Gastroesophageal sphincter (tissue), 4 donors: ENCODE measurements around the gene WFDC12. TPM values are rescaled to one million over a fixed set of nuclear protein-coding genes. Genes with fewer than 3 reads are reported as not detected.

Source experiments
- ATAC-seq: fragments of 150-250 bp; one replicate; pipeline ENCODE4 v1.9.1; 2016; ENCODE audit warnings: mild to moderate bottlenecking, moderate library complexity
- H3K27ac ChIP-seq, 4 donors: fragments of 200-600 bp; sonication (generic) in 3 of 4; 1 replicate in 3 of 4; 2 replicates in 1 of 4; pipeline ENCODE4 v1.5.1; 2016 to 2019
- H3K27me3 ChIP-seq: fragments of 200-600 bp; sonication (generic); one replicate; pipeline ENCODE4 v1.5.1; 2019
- H3K36me3 ChIP-seq, 2 donors: fragments of 200-600 bp; sonication (generic); one replicate each; pipeline ENCODE4 v1.5.1; 2019; ENCODE audit warnings: control low read depth in 1 of 2
- H3K4me1 ChIP-seq, 3 donors: fragments of 200-600 bp; sonication (generic); 1 replicate in 2 of 3; 2 replicates in 1 of 3; pipeline ENCODE4 v1.5.1; 2016 to 2019; ENCODE audit warnings: control low read depth in 2 of 3
- H3K4me3 ChIP-seq, 2 donors: fragments of 200-600 bp; sonication (generic); one replicate each; pipeline ENCODE4 v1.5.1; 2019; ENCODE audit warnings: mild to moderate bottlenecking in 1 of 2, moderate library complexity in 1 of 2
- H3K9me3 ChIP-seq, 3 donors: fragments of 200-600 bp; sonication (generic); one replicate each; pipeline ENCODE4 v1.5.1; 2017 to 2019; ENCODE audit warnings: control low read depth in 2 of 3
- CTCF ChIP-seq, 4 experiments: fragments of 200-600 bp in 2 of 4; fragments of 450-650 bp in 2 of 4; sonication (generic) in 1 of 4; IDR thresholded peaks; one replicate each; pipeline ENCODE4 v1.5.1; 2017 to 2019; ENCODE audit warnings: antibody characterized with exemption in 4 of 4, mild to moderate bottlenecking in 2 of 4, moderate library complexity in 2 of 4
- EP300 ChIP-seq: sonication (generic); formaldehyde crosslinking; IDR thresholded peaks from one replicate; pipeline ENCODE4 v1.6.1; 2017; ENCODE audit warnings: antibody characterized with exemption, mild to moderate bottlenecking
- POLR2A ChIP-seq, 2 donors: fragments of 450-650 bp; IDR thresholded peaks; one replicate each; pipeline ENCODE4 v1.6.1; 2017; ENCODE audit warnings: antibody characterized with exemption in 2 of 2, mild to moderate bottlenecking in 2 of 2, moderate library complexity in 1 of 2
- POLR2AphosphoS5 ChIP-seq: sonication (generic); formaldehyde crosslinking; IDR thresholded peaks from one replicate; pipeline ENCODE4 v1.6.1; 2017; ENCODE audit warnings: antibody characterized with exemption
- WGBS, 2 donors: methylation state at CpG; one replicate each; pipeline ENCODE4 v1.1.5; 2018; ENCODE audit warnings: low coverage in 1 of 2; 5-methylcytosine and 5-hydroxymethylcytosine counted together
- total RNA-seq, 4 donors: library from RNA; depleted of rRNA; stranded (reverse); fragments of >200 nt; gene quantifications; one replicate each; pipeline ENCODE4 v1.1.0, GENCODE V29; 2016

WFDC12 gene
- total RNA-seq, 4 donors from 2014 or later, result not detected

DNA sequence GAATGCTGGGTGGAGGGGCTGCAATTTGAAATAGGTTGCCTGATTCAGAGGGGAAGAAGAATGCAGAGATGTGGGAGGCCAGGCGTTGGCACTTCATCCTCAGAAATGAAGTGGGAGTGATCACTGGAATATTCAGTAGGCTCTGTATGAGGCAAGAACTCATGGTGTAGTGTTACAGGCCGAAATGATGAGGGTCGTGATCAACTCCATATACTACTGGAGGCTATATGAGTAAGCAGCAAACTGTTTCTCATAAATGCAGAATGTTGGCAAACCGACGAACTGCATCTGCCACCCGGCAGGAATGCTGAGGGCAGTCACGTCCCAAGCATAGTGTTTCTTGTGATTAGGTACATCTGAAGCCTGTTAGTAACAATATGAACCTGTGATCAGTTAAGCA, 36.0 kb downstream of the WFDC12 start:
- WGBS, 2 donors, result 43 to 87% methylated on average over 1 to 7 of the region's 7 CpGs
- no peak for ATAC-seq
- no peak for TF ChIP-seq EP300
- TF ChIP-seq POLR2AphosphoS5, result no peak
- no peak overlapping the region for H3K4me3 ChIP-seq
- no peaks in the 10 kb centered on the region for H3K9me3 ChIP-seq
- peaks cover 0 to 6% of the 10 kb centered on the region in 2 donors for H3K36me3 ChIP-seq
- H3K27me3 ChIP-seq, result no peaks in the 10 kb centered on the region
- H3K4me1 ChIP-seq, result no peaks in the 10 kb centered on the region
- no peak overlapping the region for H3K27ac ChIP-seq

DNA sequence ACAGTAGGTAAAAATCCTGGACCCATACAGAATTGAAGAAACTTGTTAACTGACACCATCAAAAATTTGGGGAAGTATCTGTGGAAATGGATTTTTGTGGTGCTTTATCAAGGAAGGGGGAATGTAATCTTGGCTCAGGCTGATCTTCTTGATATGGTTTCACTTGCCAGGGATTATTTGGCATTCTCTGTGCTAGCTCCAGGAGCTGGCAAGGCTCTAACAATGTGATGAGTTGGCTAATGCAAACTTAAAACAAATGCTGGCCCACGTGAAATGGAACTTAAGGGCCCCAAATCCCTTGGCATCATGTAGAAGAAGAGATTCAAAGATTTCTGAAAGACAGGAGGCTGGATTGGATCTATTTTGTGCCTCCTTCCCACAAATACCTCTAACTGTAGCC, 36.5 kb downstream of the WFDC12 start:
- Histone ChIP-seq H3K36me3 (peaks cover 0 to 6% of the 10 kb centered on the region in 2 donors), H3K4me1 (no peaks in the 10 kb centered on the region), H3K4me3 (no peak overlapping the region), H3K9me3 (peaks cover 0 to 2% (median 0%) of the 10 kb centered on the region in 3 donors), H3K27me3 (no peaks in the 10 kb centered on the region), H3K27ac (no peak overlapping the region)
- 30 to 33% methylated on average over 1 of the region's 1 CpG for WGBS, 2 donors
- no peak for ATAC-seq
- TF ChIP-seq POLR2AphosphoS5 (no peak), POLR2A (IDR thresholded peaks at IDR 0.05) (no peak), CTCF (IDR thresholded peaks at IDR 0.05) (no peak), EP300 (no peak)

DNA sequence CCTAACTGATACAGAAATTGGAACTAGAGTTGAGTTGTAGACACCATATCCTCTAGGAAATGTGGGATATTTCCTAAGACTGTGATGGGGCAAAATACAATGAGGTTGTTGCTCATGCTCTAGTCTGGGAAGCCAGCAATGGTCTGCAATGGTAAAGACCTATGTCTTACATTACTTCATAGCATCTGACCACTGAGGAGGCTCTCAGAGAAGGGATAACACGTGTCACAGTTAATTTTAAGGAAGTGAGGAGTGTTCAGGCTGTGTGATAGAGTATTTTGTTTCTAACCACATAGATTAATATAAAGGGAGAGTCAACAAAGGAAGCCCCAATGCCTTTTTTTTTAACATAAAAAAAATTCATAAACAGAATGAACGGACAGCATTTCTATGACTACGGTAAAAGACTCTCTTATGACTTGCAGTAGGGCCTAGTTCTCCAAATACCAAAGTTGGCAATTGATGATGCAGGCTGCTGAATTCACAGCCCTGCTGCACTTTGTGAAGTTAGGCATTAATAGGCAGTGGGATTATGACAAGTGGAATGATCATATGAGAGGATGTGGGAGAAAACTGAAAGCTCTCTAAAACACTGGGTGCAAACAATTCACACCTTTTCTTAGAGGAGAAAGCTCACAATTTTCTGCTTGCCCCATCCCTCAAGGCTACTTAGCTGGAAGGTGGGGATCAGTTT, 37.0 kb downstream of the WFDC12 start:
- Histone ChIP-seq H3K36me3 (peaks cover 0 to 9% of the 10 kb centered on the region in 2 donors), H3K4me1 (no peaks in the 10 kb centered on the region), H3K4me3 (no peak overlapping the region), H3K27ac (no peak overlapping the region), H3K27me3 (no peaks in the 10 kb centered on the region), H3K9me3 (peaks cover 0 to 8% (median 0%) of the 10 kb centered on the region in 3 donors)
- no peak for ATAC-seq
- 82 to 85% methylated on average over 3 of the region's 3 CpGs for WGBS, 2 donors
- TF ChIP-seq POLR2AphosphoS5 (no peak), EP300 (no peak), POLR2A (IDR thresholded peaks at IDR 0.05) (no peak), CTCF (IDR thresholded peaks at IDR 0.05) (no peak)

- peaks cover 0 to 15% (median 0%) of the 10 kb centered on the region in 3 donors for H3K9me3 ChIP-seq
- no CpG with 5 or more reads among the region's 1 CpG for WGBS, 2 donors
- H3K4me3 ChIP-seq, result no peak overlapping the region
- ATAC-seq, result no peak
- no peaks in the 10 kb centered on the region for H3K4me1 ChIP-seq
- no peak for TF ChIP-seq POLR2A (IDR thresholded peaks at IDR 0.05)
- no peak for TF ChIP-seq POLR2AphosphoS5
- TF ChIP-seq EP300, result no peak
- no peak for TF ChIP-seq CTCF (IDR thresholded peaks at IDR 0.05)
- no peak overlapping the region for H3K27ac ChIP-seq
- H3K27me3 ChIP-seq, result no peaks in the 10 kb centered on the region
- H3K36me3 ChIP-seq, result peaks cover 0 to 23% of the 10 kb centered on the region in 2 donors
These were observed 38.4 kb downstream of the WFDC12 start for GRCh38 chr20:45085867-45086266.

DNA sequence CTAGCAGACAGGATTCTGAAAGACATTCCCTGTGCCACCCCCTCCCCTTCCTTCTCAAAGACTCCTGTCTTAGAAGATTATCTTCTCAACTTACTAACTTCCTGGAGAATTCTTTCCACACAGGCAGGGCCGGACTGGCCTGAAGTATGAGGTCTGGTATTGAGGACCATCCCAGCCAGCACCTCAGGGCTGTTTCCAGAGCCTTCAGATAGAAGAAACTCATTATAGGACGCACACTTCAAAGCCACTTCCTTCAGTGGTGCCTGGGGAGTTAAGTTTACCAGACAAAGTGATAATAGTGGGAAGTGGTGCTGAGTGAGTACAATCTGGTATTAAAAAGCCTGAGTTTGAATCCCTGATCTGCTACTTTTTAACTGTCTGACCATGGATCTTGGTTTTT, 39.0 kb downstream of the WFDC12 start:
- TF ChIP-seq CTCF (IDR thresholded peaks at IDR 0.05), result no peak
- TF ChIP-seq EP300, result no peak
- no peak for TF ChIP-seq POLR2A (IDR thresholded peaks at IDR 0.05)
- no peak for TF ChIP-seq POLR2AphosphoS5
- H3K27ac ChIP-seq, result no peak overlapping the region
- 50 to 67% methylated on average over 1 of the region's 2 CpGs for WGBS, 2 donors
- H3K27me3 ChIP-seq, result no peaks in the 10 kb centered on the region
- H3K4me3 ChIP-seq, result no peak overlapping the region
- no peak for ATAC-seq
- H3K4me1 ChIP-seq, result no peaks in the 10 kb centered on the region
- H3K9me3 ChIP-seq, result peaks cover 0 to 15% (median 0%) of the 10 kb centered on the region in 3 donors
- peaks cover 0 to 29% of the 10 kb centered on the region in 2 donors for H3K36me3 ChIP-seq
